K562 (cell line): ENCODE measurements around the gene NDUFB10. TPM values are rescaled to one million over a fixed set of nuclear protein-coding genes. Genes with fewer than 3 reads are reported as not detected.

Source experiments
- ATAC-seq: fragments of 200-7000 bp; cut with Tn5 transposase; 3 replicates; pipeline ENCODE4 v1.9.1; 2020; ENCODE audit warnings: moderate library complexity
- BruUV-seq: library from RNA; stranded (reverse); fragments of 400-500 nt; replicated peaks from 2 replicates; lab custom pipeline; 2021; lab: Mats Ljungman, UMichigan
- CTCF ChIA-PET: fragments of 300-600 bp; formaldehyde crosslinking; extraction: SDS; loops from one replicate; lab custom pipeline; 2021; ENCODE audit warnings: low intra/inter-chr PET ratio; lab: Yijun Ruan, JAX
- POLR2A ChIA-PET: fragments of 300-600, 350-650 bp; sonication (Branson Sonifier 250); formaldehyde crosslinking; extraction: SDS; loops from one replicate; lab custom pipeline; 2021; ENCODE audit warnings: antibody characterized with exemption, inconsistent platforms; lab: Yijun Ruan, JAX
- DNase-seq, 4 experiments: peaks; one replicate each; pipeline versions ENCODE4 v3.0.0 to v3.0.0-alpha.2; 2011 to 2018; ENCODE audit warnings: low spot score in 3 of 4, mixed read lengths in 3 of 4; ENCODE audit errors: extremely low read depth in 1 of 4
- FAIRE-seq: peaks from 2 replicates; lab custom pipeline; 2011; peaks lifted over from hg19 to GRCh38; lab: Jason Lieb, UNC
- H2AFZ ChIP-seq: 2 replicates; pipeline ENCODE4 v1.6.0; 2011; ENCODE audit warnings: low read depth, low read length, control low read depth, inconsistent platforms
- H3K27ac ChIP-seq: fragments of 200-600 bp; 3 replicates; pipeline ENCODE4 v1.8.0; 2011; ENCODE audit warnings: low read depth, mild to moderate bottlenecking, control low read depth, inconsistent platforms, low read length, moderate library complexity, mixed read lengths; ENCODE audit errors: extremely low read depth
- H3K27me3 ChIP-seq, 2 experiments: fragments of 300-600 bp in 1 of 2; 2 replicates in 1 of 2; 3 replicates in 1 of 2; pipeline versions ENCODE4 v1.6.0 to v1.8.0; 2011; ENCODE audit warnings: inconsistent platforms in 2 of 2, low read length in 2 of 2, mild to moderate bottlenecking in 1 of 2, mixed read lengths in 1 of 2, moderate library complexity in 1 of 2; ENCODE audit not compliant: control insufficient read depth in 2 of 2, insufficient read depth in 2 of 2
- H3K36me3 ChIP-seq: fragments of 300-600 bp; 3 replicates; pipeline ENCODE4 v1.8.0; 2011; ENCODE audit warnings: mild to moderate bottlenecking, low read length, inconsistent platforms; ENCODE audit not compliant: control insufficient read depth, insufficient read depth
- H3K4me1 ChIP-seq, 2 experiments: fragments of 200-600 bp in 1 of 2; replicated peaks in 1 of 2; 2 replicates in 1 of 2; 3 replicates in 1 of 2; pipeline versions ENCODE4 v1.5.1 to v1.8.0; 2011; ENCODE audit warnings: inconsistent platforms in 2 of 2, low read length in 2 of 2, mild to moderate bottlenecking in 1 of 2, mixed read lengths in 1 of 2, moderate library complexity in 1 of 2; ENCODE audit not compliant: control insufficient read depth in 2 of 2, insufficient read depth in 2 of 2
- H3K4me2 ChIP-seq: 2 replicates; pipeline ENCODE4 v1.6.1; 2011; ENCODE audit warnings: low read length, control low read depth, inconsistent platforms, mixed read lengths; ENCODE audit not compliant: insufficient read depth
- H3K4me3 ChIP-seq: fragments of 200-600 bp; sonication (generic), shearing (Covaris generic); 2 replicates; pipeline ENCODE4 v1.5.1; 2016; ENCODE audit warnings: control low read depth, inconsistent platforms
- H3K79me2 ChIP-seq: fragments of 200-600 bp; 3 replicates; pipeline ENCODE4 v1.8.0; 2011; ENCODE audit warnings: low read length, inconsistent platforms; ENCODE audit not compliant: control insufficient read depth, insufficient read depth
- H3K9ac ChIP-seq, 2 experiments: 2 replicates each; pipeline versions ENCODE4 v1.6.0 to v1.6.1; 2011; ENCODE audit warnings: low read depth in 2 of 2, low read length in 2 of 2, control low read depth in 1 of 2, inconsistent platforms in 1 of 2, mild to moderate bottlenecking in 1 of 2, mixed read lengths in 1 of 2; ENCODE audit not compliant: insufficient read depth in 1 of 2
- H3K9me1 ChIP-seq: one replicate; pipeline ENCODE4 v1.6.0; 2011; ENCODE audit warnings: inconsistent platforms, mild to moderate bottlenecking, low read length, moderate library complexity; ENCODE audit not compliant: control insufficient read depth, insufficient read depth
- H3K9me3 ChIP-seq: replicated peaks from 2 replicates; pipeline ENCODE4 v1.5.1; 2011; ENCODE audit warnings: low read depth, low read length, inconsistent platforms; ENCODE audit not compliant: control insufficient read depth, insufficient read depth
- H4K20me1 ChIP-seq: replicated peaks from 2 replicates; pipeline ENCODE4 v1.6.1; 2011; ENCODE audit warnings: low read length, inconsistent platforms, mixed read lengths; ENCODE audit not compliant: control insufficient read depth, insufficient read depth
- CREB1 ChIP-seq, 2 experiments: sonication (generic) in 1 of 2; formaldehyde crosslinking in 1 of 2; IDR thresholded peaks; 2 replicates each; pipeline versions ENCODE4 v1.6.1 to v1.8.0; 2012 to 2022; ENCODE audit warnings: inconsistent platforms in 1 of 2, mild to moderate bottlenecking in 1 of 2, missing genetic modification reagents in 1 of 2, moderate library complexity in 1 of 2
- HOXB6 ChIP-seq: fragments of 250-450 bp; sonication (Bioruptor Pico); IDR thresholded peaks from 2 replicates; pipeline ENCODE4 v1.5.1; 2022; ENCODE audit warnings: mild to moderate bottlenecking, borderline replicate concordance
- KDM1A ChIP-seq, 2 experiments: fragments of 450-650 bp; IDR thresholded peaks; 2 replicates each; pipeline ENCODE4 v1.6.1; 2016; ENCODE audit warnings: mild to moderate bottlenecking in 2 of 2
- NCOR1 ChIP-seq: fragments of 450-650 bp; IDR thresholded peaks from 2 replicates; pipeline ENCODE4 v1.6.1; 2016; ENCODE audit warnings: mild to moderate bottlenecking, moderate library complexity
- POLR2AphosphoS5 ChIP-seq: IDR thresholded peaks from 2 replicates; pipeline ENCODE4 v1.6.1; 2011; ENCODE audit warnings: mild to moderate bottlenecking, low read depth, low read length, moderate library complexity; ENCODE audit not compliant: control insufficient read depth, insufficient read depth
- POLR2G ChIP-seq: fragments of 200-400 bp; formaldehyde crosslinking; IDR thresholded peaks from 2 replicates; pipeline ENCODE4 v1.6.1; 2017; ENCODE audit warnings: low read depth, mild to moderate bottlenecking, antibody characterized with exemption, low read length, moderate library complexity
- PURB ChIP-seq: sonication (generic); formaldehyde crosslinking; IDR thresholded peaks from 2 replicates; pipeline ENCODE4 v1.9.0; 2021; ENCODE audit warnings: low read depth, mild to moderate bottlenecking, missing genetic modification reagents
- RBM14 ChIP-seq: fragments of 200-400 bp; formaldehyde crosslinking; IDR thresholded peaks from 2 replicates; pipeline ENCODE4 v1.6.1; 2018; ENCODE audit warnings: low read depth, mild to moderate bottlenecking, low read length, moderate library complexity, borderline replicate concordance; ENCODE audit not compliant: insufficient read depth
- RFX7 ChIP-seq: fragments of 250-450 bp; sonication (Bioruptor Pico); IDR thresholded peaks from 2 replicates; pipeline ENCODE4 v1.5.1; 2021; ENCODE audit warnings: mild to moderate bottlenecking
- SMC3 ChIP-seq: conservative IDR thresholded peaks from 2 replicates; pipeline ENCODE4 v1.6.1; 2011; ENCODE audit warnings: low read depth, low read length, improper control_type of control experiment; ENCODE audit not compliant: insufficient read depth
- SP1 ChIP-seq: sonication (generic); formaldehyde crosslinking; IDR thresholded peaks from 2 replicates; pipeline ENCODE4 v1.8.1; 2022; ENCODE audit warnings: mild to moderate bottlenecking, missing genetic modification reagents
- TAF7 ChIP-seq: fragments of 450-650 bp; IDR thresholded peaks from 2 replicates; pipeline ENCODE4 v1.6.1; 2016; ENCODE audit warnings: missing genetic modification characterization, missing compliant biosample characterization
- TAF9B ChIP-seq: fragments of 450-650 bp; IDR thresholded peaks from 2 replicates; pipeline ENCODE4 v1.6.1; 2018; ENCODE audit warnings: mild to moderate bottlenecking; ENCODE audit not compliant: partially characterized antibody
- TBP ChIP-seq: optimal IDR thresholded peaks from 2 replicates; pipeline ENCODE3; 2011; ENCODE audit warnings: low read depth, low read length, improper control_type of control experiment
- TEAD4 ChIP-seq, 2 experiments: sonication (generic) in 1 of 2; formaldehyde crosslinking in 1 of 2; IDR thresholded peaks; 2 replicates each; pipeline versions ENCODE4 v1.6.1 to v1.8.0; 2012 to 2022; ENCODE audit warnings: borderline replicate concordance in 1 of 2, inconsistent platforms in 1 of 2, low read length in 1 of 2, mild to moderate bottlenecking in 1 of 2, missing genetic modification reagents in 1 of 2
- ZBTB17 ChIP-seq: fragments of 450-650 bp; formaldehyde crosslinking; IDR thresholded peaks from 2 replicates; pipeline ENCODE4 v1.4.0; 2020; ENCODE audit warnings: mild to moderate bottlenecking
- ZBTB49 ChIP-seq: sonication (generic); formaldehyde crosslinking; IDR thresholded peaks from 2 replicates; pipeline ENCODE4 v1.8.0; 2022; ENCODE audit warnings: missing genetic modification reagents, mild to moderate bottlenecking, borderline replicate concordance
- ZFP30 ChIP-seq: fragments of 250-450 bp; sonication (Bioruptor Pico); IDR thresholded peaks from 2 replicates; pipeline ENCODE4 v1.8.0; 2022; ENCODE audit warnings: moderate library complexity, mild to moderate bottlenecking, inconsistent platforms, borderline replicate concordance
- WGBS: fragments of 100-300 bp; shearing (Covaris generic); methylation state at CpG from one replicate; pipeline ENCODE4 v1.1.6; 2016; ENCODE audit warnings: low coverage, mixed read lengths; ENCODE audit not compliant: insufficient coverage; ENCODE audit errors: missing lambda C conversion rate; 5-methylcytosine and 5-hydroxymethylcytosine counted together
- in situ Hi-C: fragments of 300-500 bp; cut with MboI; formaldehyde crosslinking; loops from 4 replicates; pipeline ENCODE4 v1.15.0; 2018; ENCODE audit warnings: inconsistent platforms, mixed read lengths
- intact Hi-C: fragments of 100-400 bp; cut with micrococcal nuclease; formaldehyde crosslinking; loops from 2 replicates; pipeline ENCODE4 v1.14.2; 2022
- polyA plus RNA-seq, 8 experiments: library from polyadenylated mRNA; depleted of rRNA in 4 of 8; stranded (reverse) in 5 of 8; unstranded in 3 of 8; fragments of >200 nt; fragmentation: Nextera tagmentation in 2 of 8; fragmentation: Illumina TruSeq in 1 of 8; extraction: Ambion mirVana in 2 of 8; extraction: Trizol in 1 of 8; gene quantifications; 2 replicates each; pipeline versions ENCODE4 v1.2.1 to v1.2.3, GENCODE V29; 2011 to 2014; ENCODE audit warnings: inconsistent platforms in 1 of 8, missing spikeins in 1 of 8
- total RNA-seq, 7 experiments: library from RNA; depleted of rRNA in 6 of 7; stranded (reverse); fragments of >200 nt in 6 of 7; fragmentation: Illumina TruSeq in 2 of 7; extraction: Trizol in 2 of 7; gene quantifications; 2 replicates each; pipeline versions ENCODE4 v1.2.1 to v1.2.3, GENCODE V29; 2011 to 2021; ENCODE audit warnings: low replicate concordance in 1 of 7

NDUFB10 gene
- total and polyA plus RNA-seq, 9 of the 15 experiments (the other 6 are each of a cell fraction or from before 2014, with no cell fraction given): 69.3 to 527 (median 161) TPM

GRCh38 chr16:1990351-1991134, 31.2 kb downstream of the NDUFB10 start:
- H3K27me3 ChIP-seq: no peaks in the 10 kb centered on the region
- H3K27ac ChIP-seq: peak overlapping the region; percentile 76
- ChIA-PET CTCF (no interaction called here), POLR2A (interaction anchor here (0.7 to 0.8 kb wide), 2 partner anchors 26 to 122 kb away, joined by 3 to 6 read pairs; partner anchors contain the start of gene RPS2)
- H2AFZ ChIP-seq: peak overlapping the region; percentile 83
- in situ Hi-C loops (no loop called here), intact Hi-C loops (no loop called here)
- BruUV-seq: no TSS peak
- H3K79me2 ChIP-seq: peaks cover 30% of the 10 kb centered on the region
- peaks cover 26% of the 10 kb centered on the region; the same call in 1 of the 3 replicates for H3K36me3 ChIP-seq
- no peak for FAIRE-seq
- no peaks in the 10 kb centered on the region; the same call in 1 of the 2 replicates for H4K20me1 ChIP-seq
- DNase-seq: peak in 3 of 4 experiments; percentile 67 to 76 (median 70)
- peak overlapping the region; percentile 72 for H3K4me2 ChIP-seq
- peak overlapping the region; percentile 63 to 87; a peak in 3 of 4 replicates for H3K9ac ChIP-seq
- H3K4me1 ChIP-seq: peaks cover 29 to 68% of the 10 kb centered on the region in 2 experiments
- ATAC-seq: peak; percentile 33
- H3K4me3 ChIP-seq: peak overlapping the region; percentile 38
- H3K9me3 ChIP-seq: no peaks in the 10 kb centered on the region
- WGBS: 53% methylated on average over 32 of the region's 50 CpGs
- no peaks in the 10 kb centered on the region for H3K9me1 ChIP-seq
- TF ChIP-seq NCOR1 (no peak), SMC3 (no peak), ZBTB17 (CRISPR knock-in tag) (no peak), SP1 (CRISPR knock-in tag) (no peak), PURB (CRISPR knock-in tag) (no peak), CREB1 (IDR thresholded peaks at IDR 0.05) (0 out of 2 replicates have a peak, but pooled peaks have one; percentile 31), CREB1 (CRISPR knock-in tag; IDR thresholded peaks at IDR 0.05) (peak; percentile 71; the same call in 1 of the 2 replicates), ZFP30 (CRISPR knock-in tag) (no peak), POLR2G (peak; percentile 20; the same call in 1 of the 2 replicates), RFX7 (no peak), TAF7 (tag) (no peak), KDM1A (IDR thresholded peaks at IDR 0.05) (no peak), HOXB6 (CRISPR knock-in tag) (no peak), TAF9B (no peak), TBP (no peak), POLR2AphosphoS5 (no peak), RBM14 (no peak), ZBTB49 (no peak), TEAD4 (IDR thresholded peaks at IDR 0.05; ENCODE audit: low read length) (no peak), TEAD4 (CRISPR knock-in tag; IDR thresholded peaks at IDR 0.05; ENCODE audit: borderline replicate concordance) (no peak)
